GM12873 (cell line): Measurements from ENCODE around the gene VSTM2B.

ENCODE experiments used
- TF ChIP-seq, protein P1 (sequence below): IDR thresholded peaks from 2 replicates; pipeline ENCODE4 v1.5.1; 2012; ENCODE audit warnings: low read depth, mild to moderate bottlenecking, moderate library complexity, low read length, control low read depth; ENCODE audit not compliant: insufficient read depth; ENCODE audit errors: missing control alignments

VSTM2B gene

DNA sequence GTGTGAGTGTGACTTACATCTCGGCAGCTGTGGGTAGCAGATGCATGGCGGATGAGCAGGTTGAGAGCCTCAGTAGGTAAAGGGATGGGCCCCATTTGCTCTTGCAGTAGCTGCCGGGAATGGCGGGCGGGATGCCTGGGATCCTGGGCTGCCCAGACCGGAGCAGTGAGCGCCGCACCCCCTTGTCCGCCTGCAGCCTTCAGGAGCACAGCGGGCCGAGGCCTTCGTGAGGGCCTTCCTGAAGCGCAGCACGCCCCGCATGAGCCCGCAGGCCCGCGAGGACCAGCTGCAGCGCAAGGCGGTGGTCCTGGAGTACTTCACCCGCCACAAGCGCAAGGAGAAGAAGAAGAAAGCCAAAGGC, 84.4 kb downstream of the VSTM2B start:
- TF ChIP-seq, protein P1, sequence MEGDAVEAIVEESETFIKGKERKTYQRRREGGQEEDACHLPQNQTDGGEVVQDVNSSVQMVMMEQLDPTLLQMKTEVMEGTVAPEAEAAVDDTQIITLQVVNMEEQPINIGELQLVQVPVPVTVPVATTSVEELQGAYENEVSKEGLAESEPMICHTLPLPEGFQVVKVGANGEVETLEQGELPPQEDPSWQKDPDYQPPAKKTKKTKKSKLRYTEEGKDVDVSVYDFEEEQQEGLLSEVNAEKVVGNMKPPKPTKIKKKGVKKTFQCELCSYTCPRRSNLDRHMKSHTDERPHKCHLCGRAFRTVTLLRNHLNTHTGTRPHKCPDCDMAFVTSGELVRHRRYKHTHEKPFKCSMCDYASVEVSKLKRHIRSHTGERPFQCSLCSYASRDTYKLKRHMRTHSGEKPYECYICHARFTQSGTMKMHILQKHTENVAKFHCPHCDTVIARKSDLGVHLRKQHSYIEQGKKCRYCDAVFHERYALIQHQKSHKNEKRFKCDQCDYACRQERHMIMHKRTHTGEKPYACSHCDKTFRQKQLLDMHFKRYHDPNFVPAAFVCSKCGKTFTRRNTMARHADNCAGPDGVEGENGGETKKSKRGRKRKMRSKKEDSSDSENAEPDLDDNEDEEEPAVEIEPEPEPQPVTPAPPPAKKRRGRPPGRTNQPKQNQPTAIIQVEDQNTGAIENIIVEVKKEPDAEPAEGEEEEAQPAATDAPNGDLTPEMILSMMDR, result no peak

DNA sequence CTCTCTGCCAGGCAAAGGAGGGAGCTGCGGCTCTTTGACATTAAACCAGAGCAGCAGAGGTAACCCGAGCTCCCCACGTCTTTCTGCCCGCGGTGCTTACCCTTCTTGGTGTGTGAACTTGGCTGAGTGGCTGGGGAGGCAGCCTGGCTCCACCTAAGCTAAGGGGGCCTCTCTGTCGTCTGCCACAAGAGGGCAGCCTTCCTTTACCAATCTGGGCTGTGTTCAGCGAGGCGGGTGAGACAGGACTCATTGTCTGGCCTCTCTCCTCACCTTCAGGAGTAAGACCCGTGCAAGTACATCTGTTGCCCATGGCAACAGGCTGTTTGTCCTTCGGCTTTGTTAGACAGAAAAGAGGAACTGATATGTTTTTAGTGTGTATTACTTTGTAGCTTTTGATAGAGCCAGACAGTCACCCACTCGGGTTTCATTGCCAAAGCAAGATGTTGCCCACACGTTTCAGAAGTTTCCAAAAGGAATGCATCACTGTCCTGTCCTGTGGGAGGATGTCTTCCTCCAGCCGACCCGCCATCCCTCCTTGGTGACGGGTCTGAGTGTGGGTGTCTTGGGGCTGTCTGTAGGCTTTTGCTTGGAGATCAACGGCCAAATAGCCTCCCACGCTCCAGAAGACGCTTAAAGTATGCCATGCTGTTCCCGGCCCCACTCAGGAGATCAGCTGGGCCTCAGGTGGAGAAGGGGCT, 84.9 kb downstream of the VSTM2B start:
- TF ChIP-seq, protein P1, result peak; percentile 93

DNA sequence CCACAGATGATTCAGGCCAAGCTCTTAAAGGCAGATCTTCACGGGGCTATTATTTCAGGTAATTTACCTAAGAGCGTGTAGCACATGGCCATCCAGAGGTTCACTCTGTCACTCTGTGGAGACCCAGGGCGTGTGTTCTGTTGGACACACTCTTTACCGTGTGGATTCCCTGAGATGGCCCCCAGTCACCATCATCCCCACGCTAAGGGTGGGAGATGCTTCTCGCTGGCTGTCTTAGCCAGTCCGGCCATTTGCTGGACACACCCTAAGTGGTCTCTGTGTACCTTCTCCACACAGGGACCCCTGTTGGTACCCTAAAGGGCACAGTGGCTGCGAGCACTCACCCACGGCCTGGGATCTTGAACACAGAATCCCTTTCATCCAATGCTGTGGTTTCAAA, 86.3 kb downstream of the VSTM2B start:
- TF ChIP-seq, protein P1, result no peak

DNA sequence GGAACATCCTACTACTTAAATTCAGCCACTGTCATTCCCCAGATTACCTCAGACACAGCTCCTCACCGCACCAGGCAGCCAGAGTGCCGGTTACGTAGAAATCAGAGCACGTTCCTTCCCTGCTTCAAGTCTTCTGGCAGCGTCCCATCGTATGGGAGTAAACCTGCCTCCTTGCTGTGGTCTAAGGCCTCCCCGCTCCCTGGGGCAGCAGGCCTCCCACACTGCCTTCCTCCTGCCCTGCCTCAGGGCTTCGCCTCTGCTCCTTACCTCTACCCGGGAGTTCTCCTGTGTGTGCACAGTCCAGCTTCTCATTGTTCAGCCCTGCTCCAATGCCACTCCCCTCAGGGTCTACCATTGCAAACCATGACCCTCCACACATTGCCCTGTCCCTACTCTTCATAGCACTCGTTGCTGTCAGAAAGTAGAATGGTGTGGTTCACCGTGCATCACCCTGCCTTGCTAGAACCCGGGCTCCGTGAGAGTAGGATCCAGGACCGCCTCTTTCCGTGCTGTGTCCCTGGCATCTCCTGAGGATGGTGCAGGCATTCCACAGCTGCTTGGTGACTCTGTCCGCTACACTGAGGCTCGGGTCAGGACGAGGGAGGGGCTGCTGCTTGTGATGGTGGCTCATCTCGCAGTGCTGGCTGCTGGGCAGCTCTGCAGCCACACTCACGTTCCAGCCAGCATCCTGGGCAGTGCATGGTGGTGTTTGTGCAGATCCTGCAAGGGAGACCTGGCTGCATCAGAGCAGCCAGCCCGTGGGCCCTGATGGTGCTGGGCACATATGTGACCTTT, 87.2 kb downstream of the VSTM2B start:
- TF ChIP-seq, protein P1, result no peak

DNA sequence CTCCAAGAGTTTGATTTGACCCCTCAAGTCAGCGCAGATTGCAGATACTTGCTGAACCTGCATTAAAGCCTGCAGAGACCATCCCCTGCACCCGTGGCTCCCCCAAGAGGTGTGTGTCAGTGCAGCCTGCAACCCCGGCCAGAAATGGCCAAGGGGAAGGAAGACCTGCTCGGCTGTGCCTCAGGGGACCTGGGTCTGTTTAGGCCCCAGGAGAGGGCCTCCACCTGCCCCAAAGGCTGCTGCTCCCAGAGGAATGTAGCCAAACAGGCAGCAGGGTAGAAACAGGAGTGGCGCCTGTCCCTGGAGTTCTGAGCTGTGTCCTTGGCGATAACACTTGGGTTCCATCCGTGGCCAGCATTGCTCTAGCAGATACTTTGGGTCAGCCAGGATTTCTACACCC, 88.3 kb downstream of the VSTM2B start:
- TF ChIP-seq, protein P1, result no peak
